Activated naive CD4-positive, alpha-beta T cell treated with anti-CD3 and anti-CD28 coated beads for 36 hours (primary cell): Measurements from ENCODE around the gene C2CD3. TPM values are rescaled to one million over a fixed set of nuclear protein-coding genes. Genes with fewer than 3 reads are reported as not detected.
"Not testable (repeated sequence)": the region's sequence is repeated elsewhere in the genome, so short reads cannot be mapped to it uniquely, and the experiment has no call there.

ENCODE experiments used
- CTCF ChIA-PET: fragments of 350-600 bp; sonication (Branson Sonifier 250); formaldehyde crosslinking; loops from one replicate; lab custom pipeline; 2021; ENCODE audit warnings: antibody characterized with exemption; lab: Charles Lee
- DNase-seq: peaks from one replicate; pipeline ENCODE4 v3.0.0-alpha.2; 2020
- H3K27ac Mint-ChIP-seq: one replicate; pipeline ENCODE4 v1.8.0; 2021; ENCODE audit warnings: mild to moderate bottlenecking, mixed read lengths
- H3K27me3 Mint-ChIP-seq: one replicate; pipeline ENCODE4 v1.8.0; 2021; ENCODE audit warnings: low read depth, mixed read lengths
- H3K36me3 Mint-ChIP-seq: one replicate; pipeline ENCODE4 v1.8.0; 2021; ENCODE audit warnings: low read depth, mixed read lengths
- H3K4me1 Mint-ChIP-seq: one replicate; pipeline ENCODE4 v1.8.0; 2021; ENCODE audit warnings: low read depth, mixed read lengths
- H3K4me3 Mint-ChIP-seq: one replicate; pipeline ENCODE4 v1.8.0; 2021; ENCODE audit warnings: mild to moderate bottlenecking, moderate library complexity, mixed read lengths
- H3K9me3 Mint-ChIP-seq: one replicate; pipeline ENCODE4 v1.8.0; 2021; ENCODE audit warnings: mixed read lengths
- intact Hi-C: fragments of 100-400 bp; cut with micrococcal nuclease; formaldehyde crosslinking; loops from one replicate; pipeline ENCODE4 v1.15.1; 2023
- total RNA-seq, 2 experiments: library from RNA; stranded (reverse); gene quantifications; one replicate each; pipeline ENCODE4 v1.2.3, GENCODE V29; 2021

The C2CD3 gene
- total RNA-seq, 2 experiments from 2014 or later, result 21.3 to 23.1 TPM

DNA sequence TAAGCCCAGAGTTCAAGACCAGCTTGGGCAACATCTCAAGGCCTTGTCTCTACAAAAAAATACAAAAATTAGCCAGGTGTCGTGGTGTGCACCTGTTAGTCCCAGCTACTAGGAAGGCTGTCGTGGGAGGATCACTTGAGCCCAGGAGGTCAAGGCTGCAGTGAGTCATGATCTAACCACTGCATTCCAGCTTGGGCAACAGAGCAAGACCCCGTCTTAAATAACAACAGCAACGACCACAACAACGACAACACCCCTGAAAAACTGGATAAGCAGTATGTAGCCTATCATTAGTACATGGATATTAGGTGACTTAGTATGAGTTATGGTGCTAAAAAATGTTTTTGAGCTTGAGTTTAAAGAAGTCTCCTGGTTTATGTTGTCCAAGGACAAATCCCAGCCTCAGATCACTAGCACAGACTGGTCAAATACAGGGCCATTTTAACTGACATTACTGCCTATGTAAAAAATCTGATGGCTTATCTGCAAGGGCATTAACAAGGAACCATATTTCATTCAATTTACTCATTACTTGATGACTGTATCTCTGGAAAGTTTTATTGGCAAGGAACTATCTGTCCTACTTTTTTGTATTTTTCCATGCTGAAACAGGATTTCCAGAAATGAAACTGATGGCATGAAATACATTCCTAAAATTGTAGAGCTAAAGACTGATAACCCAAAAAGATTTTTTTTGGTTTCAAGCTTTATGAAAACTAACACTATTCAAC is 23.4 kb downstream of the C2CD3 start:
- no peaks in the 10 kb centered on the region for H3K27me3 Mint-ChIP-seq
- no peak overlapping the region for H3K4me3 Mint-ChIP-seq
- intact Hi-C loops, result no loop called here
- no peaks in the 10 kb centered on the region for H3K4me1 Mint-ChIP-seq
- peaks cover 10% of the 10 kb centered on the region for H3K36me3 Mint-ChIP-seq
- no peak for DNase-seq
- H3K27ac Mint-ChIP-seq, result no peak overlapping the region
- no peaks in the 10 kb centered on the region for H3K9me3 Mint-ChIP-seq
- CTCF ChIA-PET, result interaction anchor here (0.7 kb wide), 1 partner anchor 74 kb away, joined by 3 read pairs; no protein-coding TSS in a partner anchor

GRCh38 chr11:74144592-74144991 is 26.2 kb downstream of the C2CD3 start:
- intact Hi-C loops, result no loop called here
- no peaks in the 10 kb centered on the region for H3K27me3 Mint-ChIP-seq
- no peaks in the 10 kb centered on the region for H3K9me3 Mint-ChIP-seq
- peaks cover 2% of the 10 kb centered on the region for H3K4me1 Mint-ChIP-seq
- H3K27ac Mint-ChIP-seq, result no peak overlapping the region
- CTCF ChIA-PET, result no interaction called here
- peaks cover 10% of the 10 kb centered on the region for H3K36me3 Mint-ChIP-seq
- DNase-seq, result no peak
- no peak overlapping the region for H3K4me3 Mint-ChIP-seq

DNA sequence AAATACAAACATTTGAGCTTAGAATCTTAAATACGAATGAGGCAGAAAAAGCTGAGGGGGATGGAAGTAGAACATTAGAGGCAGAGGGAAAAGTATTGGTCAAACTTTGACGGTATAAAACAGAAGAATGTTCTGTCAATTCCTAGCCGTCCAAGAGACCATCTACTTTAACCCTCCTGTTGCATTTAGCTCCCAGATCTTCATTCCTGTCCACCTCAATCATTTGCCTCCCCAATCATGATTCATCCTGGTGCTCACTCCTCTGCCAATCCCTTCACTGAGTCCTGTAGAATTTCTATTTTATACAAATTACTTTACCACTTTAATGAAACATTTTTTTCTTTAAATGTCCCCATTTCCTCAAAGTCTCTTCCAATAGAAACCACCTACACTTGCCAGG is 28.2 kb downstream of the C2CD3 start:
- Mint-ChIP-seq H3K4me1 (peaks cover 2% of the 10 kb centered on the region), H3K27ac (no peak overlapping the region), H3K4me3 (no peak overlapping the region), H3K36me3 (peaks cover 17% of the 10 kb centered on the region), H3K9me3 (no peaks in the 10 kb centered on the region), H3K27me3 (no peaks in the 10 kb centered on the region)
- CTCF ChIA-PET, result no interaction called here
- DNase-seq, result no peak
- intact Hi-C loops, result no loop called here

GRCh38 chr11:74141908-74142307 is 28.9 kb downstream of the C2CD3 start:
- Mint-ChIP-seq H3K4me1 (peaks cover 2% of the 10 kb centered on the region), H3K9me3 (no peaks in the 10 kb centered on the region), H3K36me3 (peaks cover 16% of the 10 kb centered on the region), H3K27me3 (no peaks in the 10 kb centered on the region), H3K27ac (no peak overlapping the region), H3K4me3 (no peak overlapping the region)
- CTCF ChIA-PET, result no interaction called here
- no peak for DNase-seq
- intact Hi-C loops, result no loop called here

GRCh38 chr11:74141241-74141695 is 29.5 kb downstream of the C2CD3 start:
- Mint-ChIP-seq H3K36me3 (peaks cover 17% of the 10 kb centered on the region), H3K9me3 (no peaks in the 10 kb centered on the region), H3K4me1 (peaks cover 2% of the 10 kb centered on the region), H3K27ac (no peak overlapping the region), H3K27me3 (no peaks in the 10 kb centered on the region), H3K4me3 (no peak overlapping the region)
- intact Hi-C loops, result no loop called here
- CTCF ChIA-PET, result no interaction called here
- no peak for DNase-seq

GRCh38 chr11:74139919-74140431 is 30.8 kb downstream of the C2CD3 start:
- DNase-seq, H3K4me1 Mint-ChIP-seq, intact Hi-C loops, CTCF ChIA-PET, H3K27ac Mint-ChIP-seq, H3K9me3 Mint-ChIP-seq, H3K27me3 Mint-ChIP-seq, H3K4me3 Mint-ChIP-seq: not testable (repeated sequence)
- H3K36me3 Mint-ChIP-seq, result peaks cover 14% of the 10 kb centered on the region

DNA sequence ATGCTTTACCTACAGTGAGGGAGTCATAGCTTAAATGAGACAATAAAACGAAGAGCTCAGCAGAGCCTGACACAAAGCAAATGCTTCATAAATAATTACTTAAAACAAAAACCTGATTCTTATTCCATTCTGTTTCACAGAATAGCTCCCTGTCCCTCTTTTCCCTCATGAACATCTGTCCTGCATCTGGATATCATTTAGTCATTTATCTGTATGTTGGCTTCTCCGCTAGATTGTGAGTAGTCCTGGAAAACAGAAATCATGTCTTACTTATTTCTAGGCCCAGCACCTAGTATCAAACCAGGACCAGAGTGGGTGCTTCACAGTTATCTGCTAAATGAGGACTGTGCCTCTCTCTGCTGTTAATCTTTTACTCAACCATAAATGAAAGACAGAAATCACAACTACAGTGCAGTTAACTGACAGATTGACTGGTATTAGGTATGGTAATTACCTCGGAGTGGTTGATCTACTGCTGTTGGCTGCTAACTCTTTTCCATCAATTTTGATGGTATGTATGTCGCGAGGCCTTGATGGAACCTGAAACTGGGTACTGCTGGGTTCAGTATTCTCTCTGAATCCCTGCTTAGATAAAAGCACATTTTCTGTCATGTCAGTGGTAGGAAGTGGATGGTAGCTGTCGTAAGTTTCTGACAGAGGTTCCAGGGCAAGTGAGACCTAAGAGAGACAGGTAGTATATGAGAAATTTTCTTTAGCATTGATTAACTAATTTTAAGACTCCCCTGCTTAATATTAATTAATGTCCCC is 31.5 kb downstream of the C2CD3 start:
- H3K27ac Mint-ChIP-seq, result no peak overlapping the region
- no peaks in the 10 kb centered on the region for H3K9me3 Mint-ChIP-seq
- intact Hi-C loops, result no loop called here
- no peaks in the 10 kb centered on the region for H3K27me3 Mint-ChIP-seq
- peaks cover 14% of the 10 kb centered on the region for H3K36me3 Mint-ChIP-seq
- peaks cover 2% of the 10 kb centered on the region for H3K4me1 Mint-ChIP-seq
- no peak for DNase-seq
- CTCF ChIA-PET, result no interaction called here
- no peak overlapping the region for H3K4me3 Mint-ChIP-seq

GRCh38 chr11:74138572-74138971 is 32.2 kb downstream of the C2CD3 start:
- Mint-ChIP-seq H3K36me3 (peaks cover 18% of the 10 kb centered on the region), H3K4me1 (peaks cover 2% of the 10 kb centered on the region), H3K27ac (no peak overlapping the region), H3K27me3 (no peaks in the 10 kb centered on the region), H3K9me3 (no peaks in the 10 kb centered on the region), H3K4me3 (no peak overlapping the region)
- DNase-seq, result no peak
- CTCF ChIA-PET, result no interaction called here
- intact Hi-C loops, result no loop called here

- Mint-ChIP-seq H3K27me3 (no peaks in the 10 kb centered on the region), H3K4me1 (peaks cover 2% of the 10 kb centered on the region), H3K36me3 (peaks cover 19% of the 10 kb centered on the region), H3K4me3 (no peak overlapping the region), H3K27ac (no peak overlapping the region), H3K9me3 (no peaks in the 10 kb centered on the region)
- DNase-seq, result no peak
- intact Hi-C loops, result no loop called here
- CTCF ChIA-PET, result no interaction called here
These were observed 32.8 kb downstream of the C2CD3 start for GRCh38 chr11:74138021-74138420.

- intact Hi-C loops, result no loop called here
- H3K9me3 Mint-ChIP-seq, result no peaks in the 10 kb centered on the region
- H3K4me3 Mint-ChIP-seq, result no peak overlapping the region
- no peaks in the 10 kb centered on the region for H3K4me1 Mint-ChIP-seq
- H3K27ac Mint-ChIP-seq, result no peak overlapping the region
- no peak for DNase-seq
- CTCF ChIA-PET, result interaction anchor here (0.8 to 1.3 kb wide), 2 partner anchors 14 to 19 kb away, joined by 3 to 6 read pairs; no protein-coding TSS in a partner anchor
- no peaks in the 10 kb centered on the region for H3K27me3 Mint-ChIP-seq
- peaks cover 39% of the 10 kb centered on the region for H3K36me3 Mint-ChIP-seq
These were observed 35.5 kb downstream of the C2CD3 start for GRCh38 chr11:74135127-74135840.

- no peak for DNase-seq
- intact Hi-C loops, result no loop called here
- Mint-ChIP-seq H3K36me3 (peaks cover 42% of the 10 kb centered on the region), H3K4me1 (no peaks in the 10 kb centered on the region), H3K4me3 (no peak overlapping the region), H3K27me3 (no peaks in the 10 kb centered on the region), H3K9me3 (no peaks in the 10 kb centered on the region), H3K27ac (no peak overlapping the region)
- CTCF ChIA-PET, result interaction anchor here (0.8 kb wide), 1 partner anchor 14 kb away, joined by 6 read pairs; no protein-coding TSS in a partner anchor
These were observed 36.1 kb downstream of the C2CD3 start for GRCh38 chr11:74134661-74135060.

DNA sequence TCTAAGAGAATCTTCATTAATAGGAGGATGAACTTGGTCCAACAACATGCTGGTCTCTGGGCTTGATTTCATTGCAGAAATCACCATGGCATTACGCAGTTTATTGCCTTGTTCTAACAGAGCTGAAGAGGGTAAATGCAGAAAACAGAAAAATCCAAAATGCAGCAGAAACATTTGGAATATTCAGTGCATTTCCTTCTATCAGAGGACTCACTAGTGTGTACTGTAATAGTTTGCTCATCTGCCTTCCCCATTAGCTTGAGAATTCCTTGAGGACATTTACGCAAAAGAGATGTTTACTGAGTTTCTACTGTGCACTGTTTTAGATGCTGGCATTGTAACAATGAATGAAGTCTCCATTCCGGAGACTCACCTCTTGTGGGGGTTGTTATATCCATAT is 37.4 kb downstream of the C2CD3 start:
- Mint-ChIP-seq H3K9me3 (no peaks in the 10 kb centered on the region), H3K36me3 (peaks cover 40% of the 10 kb centered on the region), H3K4me3 (no peak overlapping the region), H3K27ac (no peak overlapping the region), H3K27me3 (no peaks in the 10 kb centered on the region), H3K4me1 (no peaks in the 10 kb centered on the region)
- intact Hi-C loops, result no loop called here
- DNase-seq, result no peak
- CTCF ChIA-PET, result no interaction called here
